Measurements from ENCODE around the gene PLPP3.

The PLPP3 gene

DNA sequence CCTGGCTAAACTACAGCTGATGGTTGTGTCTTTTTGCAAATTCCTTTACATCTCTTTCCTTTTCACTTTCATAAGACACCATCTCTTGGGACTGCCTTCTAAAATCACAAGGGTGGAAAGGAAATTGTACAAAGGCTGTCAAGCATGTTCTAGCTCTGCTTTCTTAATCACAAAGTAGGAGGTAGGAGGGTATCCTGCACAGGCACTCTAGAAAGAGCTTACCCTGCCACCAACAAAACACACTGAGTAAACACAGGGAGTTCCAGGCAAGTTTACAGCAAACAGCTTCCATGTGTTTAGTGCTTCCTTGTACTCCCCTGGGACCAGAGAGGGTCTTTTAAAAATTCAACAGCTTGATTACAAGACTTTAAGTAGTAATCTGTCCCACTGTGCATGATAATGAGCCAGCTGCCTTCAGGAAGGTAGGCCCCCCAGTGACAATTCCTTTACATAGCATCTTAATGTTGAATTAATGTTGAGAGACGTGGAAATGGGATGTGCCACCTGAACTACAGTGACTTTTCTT lies 2.4 kb downstream of the PLPP3 start:
- Histone ChIP-seq H3K4me1 (ENCODE audit: control insufficient read depth, insufficient read depth, low read length) (peaks cover 14% of the 10 kb centered on the region), H3K27ac (ENCODE audit: insufficient read depth, low read depth, low read length, poor library complexity, severe bottlenecking) (no peak overlapping the region), H3K36me3 (ENCODE audit: control insufficient read depth, insufficient read depth, low read length) (no peaks in the 10 kb centered on the region), H3K4me3 (ENCODE audit: insufficient read depth, low read depth, low read length) (peak overlapping the region; percentile 88), H3K9me3 (ENCODE audit: control insufficient read depth, low read length) (no peaks in the 10 kb centered on the region), H3K27me3 (ENCODE audit: control insufficient read depth, insufficient read depth, low read length, poor library complexity, severe bottlenecking) (no peaks in the 10 kb centered on the region)
- WGBS, 2 experiments: 0 to 9% methylated on average over 1 of the region's 1 CpG

DNA sequence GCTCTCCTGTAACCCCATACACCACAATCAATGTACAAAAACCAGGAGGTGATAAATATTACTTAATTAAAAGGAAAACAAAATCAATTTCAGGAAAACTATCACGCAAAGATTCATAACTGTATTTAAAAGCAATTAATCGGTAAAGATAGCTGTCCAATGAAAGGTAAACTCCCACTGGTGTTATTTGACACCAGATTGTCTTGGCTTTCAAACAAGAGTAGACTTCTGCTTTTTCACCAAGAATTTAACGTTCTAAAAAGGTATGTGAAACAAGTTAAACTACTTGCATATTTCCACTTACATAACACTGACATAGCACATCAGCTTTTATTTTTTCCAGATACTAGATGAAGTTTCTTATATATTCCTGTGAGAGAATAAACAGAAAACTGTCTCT lies 3.5 kb downstream of the PLPP3 start:
- Histone ChIP-seq H3K4me3 (ENCODE audit: insufficient read depth, low read depth, low read length) (peak overlapping the region; percentile 1), H3K9me3 (ENCODE audit: control insufficient read depth, low read length) (no peaks in the 10 kb centered on the region), H3K36me3 (ENCODE audit: control insufficient read depth, insufficient read depth, low read length) (no peaks in the 10 kb centered on the region), H3K27me3 (ENCODE audit: control insufficient read depth, insufficient read depth, low read length, poor library complexity, severe bottlenecking) (no peaks in the 10 kb centered on the region), H3K27ac (ENCODE audit: insufficient read depth, low read depth, low read length, poor library complexity, severe bottlenecking) (no peak overlapping the region), H3K4me1 (ENCODE audit: control insufficient read depth, insufficient read depth, low read length) (peaks cover 14% of the 10 kb centered on the region)
- 64 to 88% methylated on average over 2 to 3 of the region's 3 CpGs for WGBS, 2 experiments

- Histone ChIP-seq H3K36me3 (ENCODE audit: control insufficient read depth, insufficient read depth, low read length) (no peaks in the 10 kb centered on the region), H3K27me3 (ENCODE audit: control insufficient read depth, insufficient read depth, low read length, poor library complexity, severe bottlenecking) (no peaks in the 10 kb centered on the region), H3K4me1 (ENCODE audit: control insufficient read depth, insufficient read depth, low read length) (peaks cover 14% of the 10 kb centered on the region), H3K27ac (ENCODE audit: insufficient read depth, low read depth, low read length, poor library complexity, severe bottlenecking) (no peak overlapping the region), H3K9me3 (ENCODE audit: control insufficient read depth, low read length) (no peaks in the 10 kb centered on the region), H3K4me3 (ENCODE audit: insufficient read depth, low read depth, low read length) (no peak overlapping the region)
- WGBS, 2 experiments: 93 to 94% methylated on average over 4 of the region's 4 CpGs
Observed at GRCh38 chr1:56574794-56575193, 4.6 kb downstream of the PLPP3 start.

GRCh38 chr1:56573311-56573710 lies 6.1 kb downstream of the PLPP3 start:
- no peaks in the 10 kb centered on the region for H3K27me3 ChIP-seq (ENCODE audit: control insufficient read depth, insufficient read depth, low read length, poor library complexity, severe bottlenecking)
- no peaks in the 10 kb centered on the region for H3K9me3 ChIP-seq (ENCODE audit: control insufficient read depth, low read length)
- H3K36me3 ChIP-seq (ENCODE audit: control insufficient read depth, insufficient read depth, low read length): no peaks in the 10 kb centered on the region
- 87% methylated on average over 4 of the region's 4 CpGs for WGBS, 2 experiments
- peaks cover 14% of the 10 kb centered on the region for H3K4me1 ChIP-seq (ENCODE audit: control insufficient read depth, insufficient read depth, low read length)
- H3K27ac ChIP-seq (ENCODE audit: insufficient read depth, low read depth, low read length, poor library complexity, severe bottlenecking): no peak overlapping the region
- no peak overlapping the region for H3K4me3 ChIP-seq (ENCODE audit: insufficient read depth, low read depth, low read length)

- Histone ChIP-seq H3K36me3 (ENCODE audit: control insufficient read depth, insufficient read depth, low read length) (no peaks in the 10 kb centered on the region), H3K27me3 (ENCODE audit: control insufficient read depth, insufficient read depth, low read length, poor library complexity, severe bottlenecking) (no peaks in the 10 kb centered on the region), H3K4me3 (ENCODE audit: insufficient read depth, low read depth, low read length) (no peak overlapping the region), H3K27ac (ENCODE audit: insufficient read depth, low read depth, low read length, poor library complexity, severe bottlenecking) (no peak overlapping the region), H3K4me1 (ENCODE audit: control insufficient read depth, insufficient read depth, low read length) (peaks cover 14% of the 10 kb centered on the region), H3K9me3 (ENCODE audit: control insufficient read depth, low read length) (no peaks in the 10 kb centered on the region)
- 83 to 88% methylated on average over 4 of the region's 4 CpGs for WGBS, 2 experiments
Observed at GRCh38 chr1:56572334-56573050, 6.9 kb downstream of the PLPP3 start.

- 79 to 86% methylated on average over 1 of the region's 1 CpG for WGBS, 2 experiments
- Histone ChIP-seq H3K27me3 (ENCODE audit: control insufficient read depth, insufficient read depth, low read length, poor library complexity, severe bottlenecking) (no peaks in the 10 kb centered on the region), H3K4me3 (ENCODE audit: insufficient read depth, low read depth, low read length) (no peak overlapping the region), H3K9me3 (ENCODE audit: control insufficient read depth, low read length) (no peaks in the 10 kb centered on the region), H3K27ac (ENCODE audit: insufficient read depth, low read depth, low read length, poor library complexity, severe bottlenecking) (no peak overlapping the region), H3K36me3 (ENCODE audit: control insufficient read depth, insufficient read depth, low read length) (no peaks in the 10 kb centered on the region), H3K4me1 (ENCODE audit: control insufficient read depth, insufficient read depth, low read length) (peaks cover 16% of the 10 kb centered on the region)
Observed at GRCh38 chr1:56571448-56571847, 7.9 kb downstream of the PLPP3 start.

DNA sequence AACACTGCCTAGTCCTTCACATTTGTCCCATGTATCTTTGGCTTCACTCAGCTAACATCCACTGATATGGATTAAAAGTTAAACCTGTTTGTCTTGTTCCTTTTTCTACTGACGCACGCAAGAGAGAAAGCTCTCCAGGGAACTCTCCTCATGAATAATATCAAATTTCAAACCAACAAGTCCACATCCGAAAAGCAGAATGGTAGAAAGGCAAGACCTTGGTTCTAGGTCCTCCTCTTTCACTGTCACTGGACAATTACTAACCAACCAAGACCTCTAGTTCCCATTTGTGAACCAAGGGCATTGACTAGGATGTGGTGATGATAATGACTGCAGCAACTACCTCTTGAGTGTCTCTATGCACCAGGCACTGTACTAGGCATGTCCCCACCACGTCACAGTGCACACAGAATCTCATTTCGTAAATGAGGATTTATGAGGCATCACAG lies 8.4 kb downstream of the PLPP3 start:
- H3K9me3 ChIP-seq (ENCODE audit: control insufficient read depth, low read length): no peaks in the 10 kb centered on the region
- no peaks in the 10 kb centered on the region for H3K27me3 ChIP-seq (ENCODE audit: control insufficient read depth, insufficient read depth, low read length, poor library complexity, severe bottlenecking)
- WGBS, 2 experiments: 85 to 88% methylated on average over 5 of the region's 5 CpGs
- H3K4me3 ChIP-seq (ENCODE audit: insufficient read depth, low read depth, low read length): no peak overlapping the region
- no peaks in the 10 kb centered on the region for H3K36me3 ChIP-seq (ENCODE audit: control insufficient read depth, insufficient read depth, low read length)
- H3K4me1 ChIP-seq (ENCODE audit: control insufficient read depth, insufficient read depth, low read length): peaks cover 13% of the 10 kb centered on the region
- H3K27ac ChIP-seq (ENCODE audit: insufficient read depth, low read depth, low read length, poor library complexity, severe bottlenecking): no peak overlapping the region

GRCh38 chr1:56569661-56570060 lies 9.7 kb downstream of the PLPP3 start:
- no peak overlapping the region for H3K4me3 ChIP-seq (ENCODE audit: insufficient read depth, low read depth, low read length)
- H3K9me3 ChIP-seq (ENCODE audit: control insufficient read depth, low read length): no peaks in the 10 kb centered on the region
- H3K27me3 ChIP-seq (ENCODE audit: control insufficient read depth, insufficient read depth, low read length, poor library complexity, severe bottlenecking): no peaks in the 10 kb centered on the region
- WGBS, 2 experiments: 84 to 93% methylated on average over 1 of the region's 1 CpG
- H3K27ac ChIP-seq (ENCODE audit: insufficient read depth, low read depth, low read length, poor library complexity, severe bottlenecking): no peak overlapping the region
- peaks cover 19% of the 10 kb centered on the region for H3K4me1 ChIP-seq (ENCODE audit: control insufficient read depth, insufficient read depth, low read length)
- H3K36me3 ChIP-seq (ENCODE audit: control insufficient read depth, insufficient read depth, low read length): no peaks in the 10 kb centered on the region

- H3K27ac ChIP-seq (ENCODE audit: insufficient read depth, low read depth, low read length, poor library complexity, severe bottlenecking): peak overlapping the region; percentile 51
- no peaks in the 10 kb centered on the region for H3K36me3 ChIP-seq (ENCODE audit: control insufficient read depth, insufficient read depth, low read length)
Observed at GRCh38 chr1:56566994-56567393, 12.4 kb downstream of the PLPP3 start.

GRCh38 chr1:56566061-56566744 lies 13.2 kb downstream of the PLPP3 start:
- WGBS, 2 experiments: 74 to 82% methylated on average over 7 to 9 of the region's 9 CpGs
- H3K4me3 ChIP-seq (ENCODE audit: insufficient read depth, low read depth, low read length): no peak overlapping the region
- H3K27me3 ChIP-seq (ENCODE audit: control insufficient read depth, insufficient read depth, low read length, poor library complexity, severe bottlenecking): no peaks in the 10 kb centered on the region
- no peaks in the 10 kb centered on the region for H3K9me3 ChIP-seq (ENCODE audit: control insufficient read depth, low read length)
- peaks cover 41% of the 10 kb centered on the region for H3K4me1 ChIP-seq (ENCODE audit: control insufficient read depth, insufficient read depth, low read length)
- H3K36me3 ChIP-seq (ENCODE audit: control insufficient read depth, insufficient read depth, low read length): no peaks in the 10 kb centered on the region
- H3K27ac ChIP-seq (ENCODE audit: insufficient read depth, low read depth, low read length, poor library complexity, severe bottlenecking): peak overlapping the region; percentile 62

More at GRCh38 chr1:56566994-56567393, 12.4 kb downstream of the PLPP3 start:
- Histone ChIP-seq H3K9me3 (ENCODE audit: control insufficient read depth, low read length) (no peaks in the 10 kb centered on the region), H3K27me3 (ENCODE audit: control insufficient read depth, insufficient read depth, low read length, poor library complexity, severe bottlenecking) (no peaks in the 10 kb centered on the region), H3K4me3 (ENCODE audit: insufficient read depth, low read depth, low read length) (no peak overlapping the region), H3K4me1 (ENCODE audit: control insufficient read depth, insufficient read depth, low read length) (peaks cover 41% of the 10 kb centered on the region)
- 9 to 10% methylated on average over 4 to 5 of the region's 5 CpGs for WGBS, 2 experiments
